GM19438 (cell line): ENCODE measurements around the gene PKNOX2.

ENCODE experiments used
- ATAC-seq: cut with Tn5 transposase; IDR thresholded peaks from one replicate; pipeline ENCODE4 v1.9.1; 2021; ENCODE audit warnings: low read depth; ENCODE audit not compliant: unreplicated experiment

PKNOX2 gene

GRCh38 chr11:125329786-125330185 is 165.2 kb downstream of the PKNOX2 start:
- no peak for ATAC-seq

- ATAC-seq = no peak
Measured at GRCh38 chr11:125330462-125331325, 166.1 kb downstream of the PKNOX2 start.

GRCh38 chr11:125331357-125332035 is 166.9 kb downstream of the PKNOX2 start:
- ATAC-seq = no peak

GRCh38 chr11:125332821-125333220 is 168.3 kb downstream of the PKNOX2 start:
- ATAC-seq = no peak

- ATAC-seq = no peak
Measured at GRCh38 chr11:125333354-125334073, 169.0 kb downstream of the PKNOX2 start.

GRCh38 chr11:125335106-125335505 is 170.6 kb downstream of the PKNOX2 start:
- no peak for ATAC-seq

- ATAC-seq = no peak
Measured at GRCh38 chr11:125337836-125338834, 173.6 kb downstream of the PKNOX2 start.

- ATAC-seq = no peak
Measured at GRCh38 chr11:125338886-125339811, 174.6 kb downstream of the PKNOX2 start.

GRCh38 chr11:125341676-125342075 is 177.1 kb downstream of the PKNOX2 start:
- ATAC-seq = no peak

GRCh38 chr11:125342281-125342930 is 177.9 kb downstream of the PKNOX2 start:
- no peak for ATAC-seq

GRCh38 chr11:125343086-125343717 is 178.7 kb downstream of the PKNOX2 start:
- ATAC-seq = no peak

- no peak for ATAC-seq
Measured at GRCh38 chr11:125343718-125344131, 179.2 kb downstream of the PKNOX2 start.

GRCh38 chr11:125344846-125345420 is 180.4 kb downstream of the PKNOX2 start:
- ATAC-seq = no peak

GRCh38 chr11:125345421-125346178 is 181.0 kb downstream of the PKNOX2 start:
- ATAC-seq = no peak

- ATAC-seq = no peak
Measured at GRCh38 chr11:125346179-125346530, 181.6 kb downstream of the PKNOX2 start.

GRCh38 chr11:125346565-125347260 is 182.2 kb downstream of the PKNOX2 start:
- ATAC-seq = no peak

GRCh38 chr11:125347261-125347585 is 182.7 kb downstream of the PKNOX2 start:
- no peak for ATAC-seq
